ENCODE results near the gene MOAP1.
"Not testable (repeated sequence)": the region's sequence is repeated elsewhere in the genome, so short reads cannot be mapped to it uniquely, and the experiment has no call there.

The MOAP1 gene

GRCh38 chr14:93184391-93185348, at the start of gene MOAP1, which contains the start of gene LYSET:
Gene MOAP1 (minus strand): TSS chr14:93184897. CDS start chr14:93184242, 655 bp downstream.
Gene LYSET (plus strand): TSS chr14:93185317. CDS start chr14:93185406, 89 bp downstream.
- intact Hi-C loops (cut with DNase I): loop anchor here (2.0 to 5.0 kb wide), 2 partner anchors 70 to 148 kb away; partner anchors contain the start of genes BTBD7 and ITPK1
- peak; percentile 77 to 98 (median 88) for DNase-seq

GRCh38 chr14:93233078-93233477, 48.4 kb upstream of the MOAP1 start:
- intact Hi-C loops (cut with DNase I); DNase-seq: not testable (repeated sequence)

- no peak for DNase-seq
- intact Hi-C loops (cut with DNase I): no loop called here
Measured at GRCh38 chr14:93232159-93232558, 47.5 kb upstream of the MOAP1 start.

GRCh38 chr14:93231129-93231979, 46.7 kb upstream of the MOAP1 start:
- DNase-seq: peak in 9 of 10 donors; percentile 40 to 96 (median 73)
- intact Hi-C loops (cut with DNase I): no loop called here

- intact Hi-C loops (cut with DNase I): no loop called here
- no peak for DNase-seq
Measured at GRCh38 chr14:93230539-93230938, 45.8 kb upstream of the MOAP1 start.

GRCh38 chr14:93228550-93228949, 43.9 kb upstream of the MOAP1 start:
- DNase-seq: no peak
- intact Hi-C loops (cut with DNase I): no loop called here

- intact Hi-C loops (cut with DNase I): no loop called here
- DNase-seq: no peak
Measured at GRCh38 chr14:93223565-93223964, 38.9 kb upstream of the MOAP1 start.

GRCh38 chr14:93220509-93220908, 35.8 kb upstream of the MOAP1 start:
- intact Hi-C loops (cut with DNase I): no loop called here
- DNase-seq: no peak

GRCh38 chr14:93219103-93219726, 34.5 kb upstream of the MOAP1 start:
- intact Hi-C loops (cut with DNase I): no loop called here
- no peak for DNase-seq

GRCh38 chr14:93214598-93214997, 29.9 kb upstream of the MOAP1 start:
- intact Hi-C loops (cut with DNase I): no loop called here
- DNase-seq: no peak

GRCh38 chr14:93212432-93212831, 27.7 kb upstream of the MOAP1 start:
- intact Hi-C loops (cut with DNase I): no loop called here

GRCh38 chr14:93207468-93208308, 23.0 kb upstream of the MOAP1 start:
- DNase-seq: peak in 8 of 10 donors; percentile 36 to 94 (median 45)
- intact Hi-C loops (cut with DNase I): loop anchor here (1.0 to 5.0 kb wide), 3 partner anchors 125 to 335 kb away; partner anchors contain the start of gene UNC79

More at GRCh38 chr14:93212432-93212831, 27.7 kb upstream of the MOAP1 start:
- no peak for DNase-seq

- intact Hi-C loops (cut with DNase I): loop anchor here (1.0 to 5.0 kb wide), 3 partner anchors 125 to 336 kb away; partner anchors contain the start of gene UNC79
- peak; percentile 92 to 100 (median 96) for DNase-seq
Measured at GRCh38 chr14:93206793-93207467, 22.2 kb upstream of the MOAP1 start, which contains the start of the genes GON7 and UBR7. Gene GON7 (minus strand): TSS chr14:93207065. CDS start chr14:93207037, 28 bp downstream. Gene UBR7 (plus strand): TSS chr14:93207256. CDS start chr14:93207292, 36 bp downstream.

- intact Hi-C loops (cut with DNase I): no loop called here
Measured at GRCh38 chr14:93201155-93201704, 16.5 kb upstream of the MOAP1 start.

GRCh38 chr14:93200553-93200952, 15.9 kb upstream of the MOAP1 start:
- no peak for DNase-seq
- intact Hi-C loops (cut with DNase I): no loop called here

More at GRCh38 chr14:93201155-93201704, 16.5 kb upstream of the MOAP1 start:
- no peak for DNase-seq

GRCh38 chr14:93199031-93199430, 14.3 kb upstream of the MOAP1 start:
- DNase-seq: no peak
- intact Hi-C loops (cut with DNase I): no loop called here

GRCh38 chr14:93195316-93195999, 10.8 kb upstream of the MOAP1 start:
- DNase-seq: no peak
- intact Hi-C loops (cut with DNase I): no loop called here
